IPS-18a (cell line): Measurements from ENCODE around the gene PATZ1.
"Not testable (repeated sequence)": the region's sequence is repeated elsewhere in the genome, so short reads cannot be mapped to it uniquely, and the experiment has no call there.

Source experiments
- H3K27ac ChIP-seq: one replicate; pipeline ENCODE4 v1.5.1; 2013; ENCODE audit warnings: low read length
- H3K27me3 ChIP-seq: one replicate; pipeline ENCODE4 v1.6.1; 2013; ENCODE audit warnings: mild to moderate bottlenecking, low read length; ENCODE audit not compliant: control insufficient read depth, insufficient read depth
- H3K36me3 ChIP-seq: one replicate; pipeline ENCODE4 v1.6.1; 2013; ENCODE audit warnings: low read depth, low read length; ENCODE audit not compliant: control insufficient read depth
- H3K4me1 ChIP-seq: one replicate; pipeline ENCODE4 v1.6.1; 2013; ENCODE audit warnings: low read depth, low read length; ENCODE audit not compliant: control insufficient read depth
- H3K4me3 ChIP-seq: one replicate; pipeline ENCODE4 v1.5.1; 2013; ENCODE audit warnings: low read length
- H3K9ac ChIP-seq: one replicate; pipeline ENCODE4 v1.6.1; 2013; ENCODE audit warnings: mild to moderate bottlenecking, low read length, moderate library complexity
- H3K9me3 ChIP-seq: one replicate; pipeline ENCODE4 v1.6.1; 2013; ENCODE audit warnings: low read depth, low read length; ENCODE audit not compliant: control insufficient read depth

PATZ1 gene

GRCh38 chr22:31350410-31350863 is 4.3 kb upstream of the PATZ1 start:
- Histone ChIP-seq H3K9ac (no peak overlapping the region), H3K27me3 (no peaks in the 10 kb centered on the region), H3K36me3 (no peaks in the 10 kb centered on the region), H3K27ac (no peak overlapping the region), H3K4me3 (no peak overlapping the region), H3K4me1 (peaks cover 3% of the 10 kb centered on the region), H3K9me3 (no peaks in the 10 kb centered on the region)

GRCh38 chr22:31349960-31350359 is 3.8 kb upstream of the PATZ1 start:
- H3K9me3 ChIP-seq, result no peaks in the 10 kb centered on the region
- no peaks in the 10 kb centered on the region for H3K36me3 ChIP-seq
- peaks cover 3% of the 10 kb centered on the region for H3K4me1 ChIP-seq
- H3K9ac ChIP-seq, result no peak overlapping the region
- no peaks in the 10 kb centered on the region for H3K27me3 ChIP-seq
- H3K4me3 ChIP-seq, result no peak overlapping the region
- no peak overlapping the region for H3K27ac ChIP-seq

DNA sequence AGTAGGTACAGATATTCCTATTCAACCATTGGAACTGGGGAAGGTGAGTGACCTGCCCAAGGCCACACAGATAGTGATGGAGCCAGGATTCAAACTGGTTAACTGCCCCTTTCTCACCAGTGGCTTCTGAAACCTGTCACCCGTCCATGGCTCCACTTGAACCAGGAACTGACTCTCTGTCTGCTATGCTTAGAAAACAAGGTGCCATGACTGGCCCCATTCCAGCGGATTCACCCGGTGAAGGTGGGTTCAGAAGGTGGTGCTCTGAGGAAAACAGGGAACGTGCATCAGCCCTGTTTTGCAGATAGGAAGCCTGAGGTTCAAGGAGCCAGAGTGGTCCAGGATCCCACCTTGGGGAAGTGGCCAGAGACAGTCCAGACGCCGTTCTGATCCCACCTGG is 2.6 kb upstream of the PATZ1 start:
- H3K27ac ChIP-seq, result no peak overlapping the region
- H3K27me3 ChIP-seq, result no peaks in the 10 kb centered on the region
- no peaks in the 10 kb centered on the region for H3K36me3 ChIP-seq
- no peak overlapping the region for H3K9ac ChIP-seq
- H3K9me3 ChIP-seq, result no peaks in the 10 kb centered on the region
- no peak overlapping the region for H3K4me3 ChIP-seq
- H3K4me1 ChIP-seq, result peaks cover 13% of the 10 kb centered on the region

DNA sequence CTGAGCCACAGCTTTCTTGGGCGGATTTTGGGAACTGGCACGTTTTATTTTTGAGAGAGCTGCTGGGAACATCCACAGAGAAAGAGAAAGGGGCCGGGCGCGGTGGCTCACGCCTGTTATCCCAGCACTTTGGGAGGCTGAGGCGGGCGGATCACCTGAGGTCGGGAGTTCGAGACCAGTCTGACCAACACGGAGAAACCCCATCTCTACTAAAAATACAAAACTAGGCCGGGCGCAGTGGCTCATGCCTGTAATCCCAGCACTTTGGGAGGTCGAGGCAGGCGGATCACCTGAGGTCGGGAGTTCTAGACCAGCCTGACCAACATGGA is 1.8 kb upstream of the PATZ1 start:
- not testable (repeated sequence) for H3K9me3 ChIP-seq

GRCh38 chr22:31347251-31348008 is 1.3 kb upstream of the PATZ1 start:
- Histone ChIP-seq H3K27ac (peak overlapping the region; percentile 92), H3K9ac (peak overlapping the region; percentile 99), H3K9me3 (no peaks in the 10 kb centered on the region), H3K36me3 (no peaks in the 10 kb centered on the region), H3K4me1 (peaks cover 23% of the 10 kb centered on the region), H3K27me3 (no peaks in the 10 kb centered on the region), H3K4me3 (peak overlapping the region; percentile 89)

More for the DNA sequence above, 1.8 kb upstream of the PATZ1 start:
- H3K9ac ChIP-seq, result peak overlapping the region; percentile 99
- peaks cover 18% of the 10 kb centered on the region for H3K4me1 ChIP-seq
- H3K27ac ChIP-seq, H3K27me3 ChIP-seq, H3K36me3 ChIP-seq: not testable (repeated sequence)
- H3K4me3 ChIP-seq, result peak overlapping the region; percentile 89

DNA sequence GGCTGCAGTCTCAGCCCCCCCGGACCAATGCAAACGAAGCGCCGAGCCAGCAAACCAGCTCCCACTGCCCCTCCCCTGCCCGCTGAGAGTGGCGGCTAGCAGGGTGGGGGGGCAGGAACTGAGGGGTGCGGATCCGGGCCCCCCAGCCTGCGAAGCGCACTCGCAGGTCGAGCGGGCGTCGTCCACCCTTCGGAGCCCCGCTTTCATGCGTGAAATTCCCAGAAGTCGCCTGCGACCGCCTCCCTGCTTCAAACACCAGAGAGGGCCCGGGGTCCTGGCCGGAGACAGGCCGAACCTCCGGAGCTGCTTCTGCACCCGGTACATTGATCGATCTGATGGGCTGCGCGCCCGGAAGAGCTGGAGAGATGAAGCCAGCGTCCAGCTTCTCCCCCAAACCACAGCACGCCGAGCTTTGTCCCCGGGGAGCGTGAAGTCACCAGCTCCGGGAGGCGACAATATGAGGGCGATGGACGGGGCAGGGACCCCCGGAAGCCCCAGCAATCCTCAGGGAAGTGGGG is 646 bp upstream of the PATZ1 start:
- Histone ChIP-seq H3K4me1 (peaks cover 29% of the 10 kb centered on the region), H3K36me3 (peaks cover 4% of the 10 kb centered on the region), H3K9ac (peak overlapping the region; percentile 99), H3K27me3 (no peaks in the 10 kb centered on the region), H3K27ac (peak overlapping the region; percentile 92), H3K4me3 (peak overlapping the region; percentile 89), H3K9me3 (no peaks in the 10 kb centered on the region)

DNA sequence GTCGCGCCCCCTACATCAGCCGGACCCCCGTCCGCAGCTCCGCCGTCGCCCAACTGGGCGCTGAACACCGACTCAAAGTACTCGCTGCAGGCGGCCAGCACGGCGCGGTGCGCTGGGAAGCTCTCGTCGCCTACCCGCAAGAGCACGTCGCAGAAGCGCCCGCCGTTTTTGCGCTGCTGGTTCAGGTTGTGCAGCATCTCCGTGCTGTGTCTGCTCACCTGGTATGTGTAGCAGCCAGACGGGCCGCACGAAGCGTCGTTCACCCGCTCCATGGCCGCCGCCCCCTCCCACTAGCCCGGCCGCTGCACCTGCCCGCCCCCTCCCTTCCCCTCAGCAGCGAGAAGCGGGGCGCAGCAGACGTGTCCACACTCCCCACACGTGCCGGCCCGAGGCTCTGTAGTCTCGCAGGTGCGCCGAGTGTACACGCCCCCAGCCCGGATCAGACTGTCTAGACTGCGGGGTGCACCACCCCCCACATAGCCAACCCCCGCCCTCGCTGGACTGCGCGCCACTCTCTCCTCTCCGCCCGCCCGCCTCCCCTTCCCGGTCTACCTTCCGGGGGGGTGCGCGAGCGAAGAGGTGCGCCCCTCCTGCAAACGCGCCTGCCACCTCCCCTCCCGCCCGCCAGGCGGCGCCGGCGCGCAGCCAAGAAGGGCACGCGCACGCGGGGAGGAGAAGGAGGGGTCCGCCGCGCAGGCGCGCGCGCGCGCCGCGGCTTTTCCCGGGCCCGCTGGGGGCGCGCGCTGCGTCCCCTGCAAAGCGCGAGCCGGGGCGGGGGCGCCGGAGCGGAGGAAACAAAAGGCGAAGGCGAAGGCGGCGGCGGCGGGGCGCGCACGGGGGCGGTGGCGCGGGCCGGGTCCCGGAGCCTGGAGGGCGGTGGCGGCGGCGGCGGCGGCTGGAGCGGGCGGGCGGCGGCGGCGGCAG is 553 bp downstream of the PATZ1 start:
- Histone ChIP-seq H3K9me3 (no peaks in the 10 kb centered on the region), H3K36me3 (peaks cover 16% of the 10 kb centered on the region), H3K4me3 (peak overlapping the region; percentile 72), H3K27me3 (no peaks in the 10 kb centered on the region), H3K4me1 (peaks cover 31% of the 10 kb centered on the region), H3K27ac (no peak overlapping the region), H3K9ac (peak overlapping the region; percentile 87)

DNA sequence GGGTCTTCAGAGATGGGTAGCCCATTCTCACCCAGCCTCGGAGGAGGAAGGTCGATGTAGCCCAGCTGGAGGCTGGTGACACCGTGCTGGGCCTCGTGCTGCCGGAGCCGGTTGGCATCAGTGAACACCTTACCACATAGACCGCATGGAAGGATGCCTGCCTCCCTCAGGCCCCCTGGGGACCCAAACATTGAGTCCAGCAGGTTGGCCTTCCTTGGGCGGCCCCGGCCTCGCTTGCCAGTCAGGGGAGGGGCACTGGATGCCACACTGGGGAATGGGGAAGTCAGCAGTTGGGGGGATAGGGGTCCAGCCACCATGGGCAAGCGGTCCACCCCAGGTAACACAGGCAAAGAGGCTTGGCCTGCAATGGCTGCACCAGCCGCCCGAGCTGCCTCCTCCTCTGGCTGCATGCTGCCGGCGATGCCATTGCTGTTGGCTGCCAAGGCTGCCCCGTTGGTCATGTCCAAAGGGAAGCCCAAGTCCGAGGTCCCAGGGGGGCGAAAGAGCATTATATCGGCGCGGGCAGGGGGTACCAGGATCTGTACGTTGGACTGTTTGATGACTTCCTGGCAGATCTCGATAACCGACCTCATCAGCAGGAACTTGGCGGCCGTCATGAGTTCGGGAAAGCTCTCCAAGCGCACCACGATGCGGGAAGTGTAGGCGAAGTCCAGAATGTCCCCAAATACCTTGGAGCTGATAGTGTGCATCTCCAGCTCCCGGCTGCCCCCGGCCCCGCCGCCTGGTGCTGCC is 1.4 kb downstream of the PATZ1 start:
- Histone ChIP-seq H3K9me3 (no peaks in the 10 kb centered on the region), H3K27ac (peak overlapping the region; percentile 62), H3K4me1 (peaks cover 28% of the 10 kb centered on the region), H3K36me3 (peaks cover 25% of the 10 kb centered on the region), H3K27me3 (no peaks in the 10 kb centered on the region), H3K4me3 (peak overlapping the region; percentile 72), H3K9ac (peak overlapping the region; percentile 87)

GRCh38 chr22:31344256-31344577 is 1.9 kb downstream of the PATZ1 start:
- H3K27ac ChIP-seq, result peak overlapping the region; percentile 88
- peaks cover 28% of the 10 kb centered on the region for H3K4me1 ChIP-seq
- H3K27me3 ChIP-seq, result no peaks in the 10 kb centered on the region
- peak overlapping the region; percentile 72 for H3K4me3 ChIP-seq
- H3K9me3 ChIP-seq, result no peaks in the 10 kb centered on the region
- peak overlapping the region; percentile 87 for H3K9ac ChIP-seq
- peaks cover 28% of the 10 kb centered on the region for H3K36me3 ChIP-seq

DNA sequence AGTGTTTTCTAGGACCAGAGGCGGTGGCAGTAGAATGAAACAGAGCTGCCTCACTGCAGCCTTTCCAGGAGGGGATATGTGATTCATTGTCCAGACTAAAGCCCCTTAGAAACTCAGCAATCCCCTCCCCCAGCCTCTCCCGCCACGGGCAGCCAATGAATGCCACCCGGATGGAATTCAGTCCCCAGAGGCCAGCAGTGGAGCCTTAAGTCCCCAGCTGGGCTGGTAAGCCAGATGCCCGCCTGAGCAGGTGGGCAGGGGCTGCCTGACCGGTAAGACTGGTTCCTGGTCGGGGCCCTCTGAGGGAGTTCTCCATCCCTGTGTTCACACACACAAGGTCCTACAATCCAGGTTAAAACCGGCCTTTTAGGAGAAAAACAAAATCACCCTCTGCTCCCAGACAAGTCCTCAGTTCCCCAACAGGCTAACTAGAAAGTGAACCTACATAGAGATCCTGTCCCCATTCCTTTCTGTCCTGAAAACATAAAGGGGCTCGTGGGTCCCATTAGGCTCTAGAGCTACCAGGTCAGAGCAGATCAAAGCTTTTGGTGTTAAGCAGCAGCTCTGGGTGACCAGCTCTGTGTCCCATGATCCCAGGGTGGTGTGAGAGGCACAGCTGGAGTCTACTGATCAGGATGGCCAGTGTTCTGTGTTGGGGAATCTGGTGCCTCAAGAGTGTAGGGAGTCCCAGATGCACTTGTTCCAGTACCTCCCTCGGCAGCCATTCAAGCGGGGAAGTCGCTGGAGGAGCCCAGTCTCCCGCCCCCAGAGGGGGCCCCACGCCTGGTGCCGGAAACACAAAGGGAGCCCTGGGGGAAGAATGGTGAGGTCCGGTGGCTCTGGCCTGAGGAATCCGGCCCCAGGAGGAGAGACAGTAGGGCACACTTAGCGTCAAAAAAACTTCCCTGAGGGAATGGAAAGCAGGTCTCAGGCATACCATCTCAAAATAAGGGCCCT is 2.6 kb downstream of the PATZ1 start:
- Histone ChIP-seq H3K4me1 (peaks cover 28% of the 10 kb centered on the region), H3K4me3 (peak overlapping the region; percentile 72)

More for the DNA sequence above, 2.6 kb downstream of the PATZ1 start:
- Histone ChIP-seq H3K27me3 (no peaks in the 10 kb centered on the region), H3K9me3 (no peaks in the 10 kb centered on the region), H3K36me3 (peaks cover 35% of the 10 kb centered on the region), H3K27ac (peak overlapping the region; percentile 88), H3K9ac (peak overlapping the region; percentile 87)
